NCI-H2227 (cell line): Measurements from ENCODE around the gene POP4.

Source experiments
- DNase-seq: peaks from one replicate; lab custom pipeline; 2025; ENCODE audit not compliant: unreplicated experiment; lab: John Stamatoyannopoulos, UW

POP4 gene

DNA sequence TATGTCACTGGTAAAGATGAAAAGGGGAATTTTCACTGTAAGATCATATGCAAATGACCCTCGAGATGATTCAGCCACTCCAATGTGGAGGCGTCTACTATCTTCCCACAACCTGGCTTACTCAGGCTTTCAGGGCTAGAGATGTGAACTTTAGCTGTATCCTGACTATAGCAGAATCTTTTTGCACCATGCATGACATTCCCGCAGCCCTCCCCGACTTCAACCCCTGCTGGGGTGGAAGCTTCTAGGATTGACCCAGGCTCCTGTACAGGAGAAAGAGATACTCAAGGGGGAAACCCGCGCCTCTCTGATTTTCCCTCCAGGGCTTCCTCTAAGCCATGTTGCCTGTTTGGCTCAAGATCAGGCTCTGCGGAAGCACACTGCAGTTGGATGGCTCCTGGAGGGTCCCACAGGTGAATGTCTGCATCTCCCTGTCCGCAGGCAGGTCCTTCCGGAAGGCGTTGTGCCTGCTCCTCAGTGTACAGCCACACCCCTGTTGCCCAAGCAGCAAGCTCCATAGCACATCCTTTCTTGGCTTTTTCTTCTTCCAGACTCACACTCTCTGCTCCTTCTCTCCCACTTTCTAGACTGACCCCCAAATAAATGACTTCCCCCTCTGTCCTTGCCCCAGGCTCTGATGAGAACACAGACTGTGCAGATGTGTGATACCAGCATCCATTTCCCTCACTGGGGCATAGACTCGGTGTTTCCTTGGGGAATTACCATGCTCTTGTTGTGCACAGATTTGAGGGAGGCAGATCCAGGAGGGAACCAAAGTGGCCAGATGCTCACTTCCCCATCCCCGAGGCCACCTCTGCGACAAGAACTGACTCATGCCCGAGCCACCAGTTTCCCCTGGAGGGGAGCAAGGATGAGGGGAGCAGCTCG, 29.1 kb upstream of the POP4 start:
- DNase-seq, result no peak

DNA sequence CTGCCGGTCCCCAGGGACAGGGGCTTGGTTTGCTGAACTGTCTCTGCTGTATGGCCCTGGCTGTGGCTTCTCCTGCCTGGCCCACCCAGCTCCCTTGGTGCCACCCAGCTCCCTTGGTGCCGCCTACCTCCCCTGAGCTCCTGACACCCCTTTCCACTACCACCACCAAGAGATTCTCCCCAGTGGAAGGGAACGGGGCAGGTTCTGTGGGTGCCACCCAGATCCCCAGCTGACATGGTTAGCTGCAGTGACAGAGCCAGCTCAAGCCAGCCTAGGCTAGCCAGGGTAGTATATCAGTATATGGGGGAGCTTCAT, 28.5 kb upstream of the POP4 start:
- no peak for DNase-seq

DNA sequence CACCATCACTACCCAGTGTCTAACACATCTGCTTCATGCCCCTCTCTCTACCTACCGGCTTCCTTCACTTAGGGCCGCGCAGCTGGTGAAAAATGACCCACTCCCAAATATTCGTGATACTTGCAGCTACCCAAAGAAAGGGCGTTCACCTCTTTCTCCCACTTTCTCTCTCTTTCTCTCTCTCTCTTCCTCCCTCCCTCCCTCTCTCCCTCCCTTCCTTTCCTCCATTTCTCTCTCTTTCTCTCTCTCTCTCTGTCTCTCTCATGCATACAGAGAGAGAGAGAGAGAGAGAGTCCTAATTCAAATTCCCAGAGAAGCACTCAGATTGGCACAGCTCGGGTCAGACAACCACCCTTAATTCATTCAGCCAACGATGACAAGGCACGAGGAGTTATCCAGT, 27.7 kb upstream of the POP4 start:
- DNase-seq, result no peak

DNA sequence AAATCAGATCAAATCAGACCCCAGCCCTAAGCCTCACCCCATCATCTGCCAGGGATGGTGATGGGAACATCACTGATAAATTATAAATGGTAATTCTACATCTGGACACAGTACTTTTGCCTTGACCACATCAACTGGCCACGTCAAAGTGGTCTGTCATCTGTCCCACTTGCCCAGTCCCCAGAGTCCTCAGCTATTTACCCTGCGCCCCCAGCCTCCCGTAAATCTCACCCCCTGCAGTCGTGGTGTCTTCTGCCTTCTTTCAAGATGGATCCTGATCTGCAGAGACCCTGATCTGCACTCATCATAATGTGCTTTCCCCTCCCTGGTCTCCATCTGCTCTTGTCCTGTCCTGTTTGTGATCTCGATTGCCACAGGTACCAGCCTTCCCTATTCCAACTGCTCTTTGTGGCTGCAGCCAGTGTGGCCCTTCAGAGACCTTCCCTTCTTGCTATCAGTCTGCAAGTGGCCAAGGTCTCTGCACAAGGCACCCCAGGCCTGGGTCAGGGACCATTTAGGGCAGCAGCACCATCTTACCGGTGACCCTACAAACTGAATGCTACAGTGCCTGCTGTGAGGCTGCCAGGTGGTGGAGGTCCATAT, 26.7 kb upstream of the POP4 start:
- no peak for DNase-seq

DNA sequence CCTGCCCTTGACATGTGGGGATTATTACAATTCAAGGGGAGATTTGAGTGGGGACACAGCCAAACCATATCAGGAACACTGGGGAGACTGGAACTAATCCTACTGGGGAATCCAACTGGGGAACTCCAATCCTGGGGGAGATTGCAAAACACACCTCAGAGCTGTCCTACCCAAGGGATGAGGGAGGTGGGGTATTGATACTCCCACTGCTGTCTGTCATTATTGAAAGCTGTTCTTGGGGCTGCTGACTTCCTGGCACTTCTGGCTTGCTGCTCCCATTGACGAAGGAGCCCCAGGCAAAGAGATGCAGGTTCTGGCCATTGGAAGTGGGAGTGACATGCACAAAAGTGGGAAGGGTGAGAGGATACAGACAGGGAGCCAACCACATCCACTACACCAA, 24.7 kb upstream of the POP4 start:
- no peak for DNase-seq

DNA sequence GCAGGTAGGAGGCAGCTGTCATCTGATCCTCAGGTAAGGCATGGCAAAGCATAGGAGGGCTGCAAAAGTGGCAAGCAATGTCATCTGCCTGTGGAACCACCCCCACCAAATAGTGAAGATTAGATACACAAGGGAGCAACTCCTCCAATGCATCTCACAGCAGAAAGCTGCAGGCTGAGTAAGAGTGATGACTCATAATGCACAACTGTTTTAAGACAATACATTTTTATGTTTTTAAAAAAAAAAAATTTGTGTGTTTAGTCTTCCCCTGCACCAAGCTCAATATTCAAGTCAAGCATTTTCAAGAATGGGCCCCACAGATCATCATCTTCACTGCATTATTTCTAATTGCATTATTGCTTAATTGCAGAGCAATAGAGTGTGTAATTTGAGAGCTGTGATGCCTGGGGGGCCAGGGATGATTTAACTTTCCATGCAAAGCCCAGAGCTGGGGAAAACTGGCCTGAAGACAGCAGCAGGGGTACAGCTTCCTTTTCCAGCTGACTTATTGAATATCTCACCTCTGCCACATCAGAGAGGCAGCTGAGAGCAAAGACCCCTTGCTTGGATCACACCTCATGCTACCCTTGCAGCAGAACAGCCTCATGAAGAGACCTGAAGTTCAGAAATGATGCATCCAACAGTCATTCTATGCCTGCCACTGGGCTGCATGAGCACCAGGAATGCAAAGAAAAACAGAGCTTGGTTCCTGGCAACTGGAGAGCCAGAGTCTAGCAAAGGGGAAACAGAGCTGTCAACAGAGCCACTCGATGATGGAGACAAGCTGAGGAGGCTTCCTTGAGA, 22.7 kb upstream of the POP4 start:
- DNase-seq, result no peak

DNA sequence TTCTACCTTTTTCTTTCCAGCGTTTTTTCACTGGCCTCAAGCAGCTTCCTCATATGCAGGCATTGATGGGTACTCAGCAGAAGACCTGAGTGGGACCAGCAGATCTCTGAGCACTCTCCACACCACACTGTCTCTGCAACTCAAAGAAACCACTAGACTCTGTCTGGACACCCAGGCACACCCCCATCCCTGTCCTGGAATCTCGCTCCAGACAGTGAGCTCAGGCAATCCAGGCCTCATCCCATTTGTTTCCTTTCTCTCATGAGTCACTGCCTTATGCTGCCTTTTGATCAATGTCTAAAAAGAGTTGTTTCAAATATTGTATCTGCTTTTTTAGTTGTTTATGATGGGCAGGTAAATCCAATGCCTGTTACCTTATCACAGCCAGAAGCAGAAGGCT, 19.7 kb upstream of the POP4 start:
- no peak for DNase-seq

DNA sequence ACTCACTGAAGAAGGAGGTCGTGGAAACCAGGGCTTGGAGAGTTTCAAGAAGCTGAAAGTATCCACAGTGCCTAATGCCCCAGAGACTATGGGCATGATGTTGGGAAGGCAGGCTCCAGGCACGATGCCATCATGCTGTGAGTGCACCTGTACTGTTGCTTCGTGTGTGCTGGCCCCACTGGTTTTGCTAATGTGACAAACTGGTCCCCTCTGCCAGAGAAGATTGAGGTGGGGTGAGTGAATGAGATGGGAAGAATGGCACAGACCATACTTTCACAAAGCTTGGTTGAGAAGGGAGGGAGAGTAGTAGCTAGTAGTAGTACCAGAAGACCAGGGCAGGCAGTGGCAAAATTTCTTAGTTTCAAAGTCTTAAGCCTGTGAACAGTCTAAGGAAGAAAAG, 19.0 kb upstream of the POP4 start:
- DNase-seq, result no peak

DNA sequence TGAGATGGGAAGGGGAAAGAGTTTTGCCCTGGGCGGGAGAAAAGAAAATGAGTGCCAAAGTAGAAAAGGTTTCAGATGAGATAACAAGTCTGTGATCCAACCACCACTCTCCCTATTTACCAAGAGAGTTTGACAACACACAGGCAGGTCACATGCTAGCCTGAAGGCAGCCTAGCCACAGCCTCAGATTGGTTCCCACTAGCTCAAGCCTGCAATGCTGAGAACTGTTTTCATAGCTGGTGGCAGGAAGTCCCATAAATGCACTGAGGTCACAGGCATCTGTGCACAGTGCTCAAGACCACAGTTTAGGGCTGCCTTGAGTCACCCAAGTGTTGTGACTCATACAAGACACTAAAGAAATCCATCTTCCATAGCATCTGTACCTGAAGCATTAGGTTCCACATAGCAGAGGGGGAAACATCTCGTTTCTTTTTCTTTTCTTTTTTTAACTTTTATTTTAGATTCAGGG, 18.5 kb upstream of the POP4 start:
- no peak for DNase-seq

DNA sequence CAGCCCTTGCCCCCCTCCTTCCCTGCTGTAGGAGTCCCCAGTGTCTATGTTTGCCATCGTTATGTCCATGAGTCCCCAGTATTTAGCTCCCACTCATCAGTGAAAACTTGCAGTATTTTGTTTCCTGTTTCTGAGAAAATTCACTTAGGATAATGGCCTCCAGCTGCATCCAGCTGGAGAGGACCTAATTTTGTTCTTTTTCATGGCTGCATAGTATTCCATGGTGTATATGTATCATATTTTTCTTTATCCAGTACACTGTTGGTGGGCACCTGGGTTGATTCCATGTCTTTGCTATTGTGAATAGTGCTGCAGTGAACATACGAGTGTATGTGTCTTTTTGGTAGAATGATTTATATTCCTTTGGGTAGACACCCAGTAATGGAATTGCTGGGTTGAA, 18.0 kb upstream of the POP4 start:
- no peak for DNase-seq

DNA sequence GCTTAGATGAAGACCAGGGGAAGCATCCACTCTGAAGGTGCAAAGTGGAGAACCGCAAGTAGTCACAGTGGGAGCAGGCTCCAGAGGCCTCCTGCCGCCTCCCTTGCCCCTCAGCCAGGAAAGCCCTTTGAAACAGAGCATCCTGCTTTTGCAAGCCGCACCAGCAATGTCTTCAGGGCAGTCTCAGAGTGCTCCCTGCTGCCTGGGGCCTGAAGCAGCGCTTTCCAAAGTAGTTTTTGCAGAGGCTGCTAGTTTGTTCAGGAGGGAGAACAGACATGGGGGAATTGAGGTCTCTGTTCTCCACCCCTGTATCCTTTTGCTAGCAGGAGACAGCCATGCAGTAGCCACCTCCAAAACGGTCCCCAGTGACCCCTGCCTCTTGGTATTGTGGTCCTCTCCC, 15.8 kb upstream of the POP4 start:
- DNase-seq, result no peak

DNA sequence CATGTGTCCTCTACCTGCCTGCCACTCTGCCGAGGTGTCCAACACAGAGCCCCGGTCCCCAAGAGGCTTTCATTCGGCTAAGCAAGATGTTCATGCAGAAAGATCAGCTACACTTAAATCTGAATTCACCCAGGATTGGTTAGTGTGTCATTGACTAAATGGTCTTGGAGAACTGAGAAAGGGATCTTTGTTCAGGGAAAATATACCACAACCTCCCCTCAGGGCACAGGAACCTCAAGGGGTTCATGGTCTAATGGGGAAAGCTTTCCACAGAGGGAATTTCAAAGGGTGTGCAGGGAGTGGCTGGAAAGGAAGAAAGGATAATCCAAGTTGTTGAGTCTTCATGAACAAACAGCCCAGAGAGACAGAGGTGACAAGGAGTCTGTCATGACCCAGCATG, 14.4 kb upstream of the POP4 start:
- no peak for DNase-seq

DNA sequence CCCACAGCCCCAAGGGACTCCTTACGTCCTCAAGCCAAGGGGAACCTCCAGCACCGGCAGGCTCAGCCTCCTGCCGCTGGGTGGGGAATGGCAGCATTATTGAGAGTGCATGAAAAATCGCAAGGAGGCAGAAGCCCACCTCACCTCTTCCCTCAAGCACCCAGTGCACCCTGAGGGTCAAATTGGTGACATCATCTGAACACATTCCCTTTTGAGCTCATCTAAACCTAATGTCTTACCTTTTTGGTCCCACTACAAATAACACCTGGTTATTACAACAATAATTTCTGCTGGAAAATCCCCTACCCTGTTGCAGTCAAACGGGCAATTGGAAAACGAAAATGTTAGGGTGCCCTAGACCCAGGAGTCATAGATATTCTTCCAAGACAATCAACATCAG, 12.2 kb upstream of the POP4 start:
- DNase-seq, result no peak

DNA sequence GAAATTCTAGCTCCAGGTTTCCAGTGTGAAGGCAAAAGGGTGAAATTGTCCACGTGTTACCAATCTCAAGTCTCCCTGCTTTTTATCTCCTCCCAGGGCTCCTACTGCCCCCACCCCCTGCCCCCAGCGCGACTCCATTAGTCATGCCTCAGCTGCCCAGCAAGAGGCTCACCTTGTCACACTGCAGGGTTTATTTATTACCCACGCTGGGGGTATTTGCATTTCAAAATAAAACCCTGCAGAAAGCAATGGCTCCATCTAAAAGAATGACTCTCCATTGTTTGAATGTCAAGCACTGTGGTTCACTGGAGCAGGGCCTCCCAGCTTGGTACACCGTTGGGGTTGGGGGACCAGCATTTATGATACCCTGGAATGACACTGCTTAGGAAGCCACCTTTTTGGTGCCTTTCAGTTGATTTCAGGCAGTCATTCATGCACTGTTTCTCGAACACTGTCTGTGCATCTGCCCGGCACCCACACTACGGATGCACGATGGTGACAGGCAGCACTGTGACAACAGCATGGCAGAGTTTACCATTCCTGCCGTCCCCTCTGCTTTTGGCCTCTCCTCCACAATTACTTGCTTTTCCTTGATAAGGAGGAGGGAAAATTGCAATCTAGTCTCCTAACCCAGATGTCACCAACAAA, 9.9 kb upstream of the POP4 start:
- DNase-seq, result no peak

DNA sequence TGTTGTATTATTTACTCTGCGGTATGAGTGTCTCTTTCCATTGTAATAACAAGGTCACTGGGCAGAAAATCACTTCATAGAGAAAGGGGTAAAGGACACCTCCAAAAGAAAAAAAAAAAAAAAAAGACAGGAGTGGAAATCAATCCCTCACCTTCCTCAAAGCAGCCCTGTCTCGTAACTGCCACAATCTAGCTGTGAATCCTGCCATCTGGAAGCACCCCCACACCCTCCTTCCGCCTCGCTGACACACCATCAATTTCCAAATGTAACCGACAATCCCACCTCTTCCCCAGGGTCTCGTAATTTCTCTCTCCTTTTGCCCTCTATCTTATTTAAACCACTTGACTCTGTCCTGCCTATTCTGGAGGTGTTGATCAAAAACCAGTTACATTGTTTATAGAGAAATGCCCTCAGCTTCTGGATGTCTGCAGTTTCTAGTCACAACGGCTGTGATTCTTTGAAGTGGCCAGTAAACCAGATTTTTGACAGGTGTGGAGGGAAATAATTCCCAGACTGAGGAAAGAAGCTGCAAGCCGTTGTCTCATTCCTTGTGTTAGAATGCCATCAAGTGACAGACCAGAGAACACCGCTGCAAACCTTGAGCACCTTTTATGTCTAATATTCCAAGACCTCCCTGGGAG, 9.1 kb upstream of the POP4 start:
- DNase-seq, result peak; percentile 94

DNA sequence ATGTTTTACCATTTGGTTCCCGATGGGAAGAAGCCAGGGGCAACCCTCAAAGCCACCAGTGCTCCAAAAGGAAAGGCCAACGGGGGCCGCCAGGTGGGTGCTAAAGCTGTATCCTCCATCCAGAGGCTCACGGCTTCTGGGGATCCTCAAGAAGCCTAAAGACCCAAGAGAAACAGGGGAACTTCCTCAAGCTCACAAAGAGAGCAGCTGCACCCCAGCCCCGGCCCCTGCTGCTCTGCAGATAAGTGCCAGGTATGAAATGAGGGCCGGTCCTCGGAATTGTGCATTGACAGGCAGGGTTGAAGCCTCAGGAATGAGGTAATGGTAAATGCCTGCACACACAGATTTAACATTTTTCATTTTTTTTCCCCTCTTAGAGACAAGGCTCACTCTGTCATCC, 8.0 kb upstream of the POP4 start:
- DNase-seq, result no peak

DNA sequence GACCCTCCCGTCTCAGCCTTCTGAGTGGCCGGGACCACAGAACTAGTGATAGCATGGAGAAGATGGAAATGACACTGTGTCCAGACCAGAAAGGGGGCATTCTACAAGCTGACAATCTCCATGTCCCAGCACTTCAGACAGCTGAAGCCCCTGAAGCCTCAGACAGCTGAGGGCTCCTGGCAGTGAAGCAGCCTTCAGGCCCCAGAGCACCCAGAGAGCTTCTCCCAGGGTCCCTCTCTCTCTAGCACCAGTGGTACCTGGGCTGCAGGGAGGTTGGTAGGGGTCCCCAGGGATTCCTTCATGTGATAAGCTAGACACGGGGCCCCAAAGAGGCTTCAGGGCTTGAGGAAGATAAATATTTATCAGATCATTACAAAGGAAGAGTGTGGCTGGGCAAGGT, 7.6 kb upstream of the POP4 start:
- DNase-seq, result no peak

DNA sequence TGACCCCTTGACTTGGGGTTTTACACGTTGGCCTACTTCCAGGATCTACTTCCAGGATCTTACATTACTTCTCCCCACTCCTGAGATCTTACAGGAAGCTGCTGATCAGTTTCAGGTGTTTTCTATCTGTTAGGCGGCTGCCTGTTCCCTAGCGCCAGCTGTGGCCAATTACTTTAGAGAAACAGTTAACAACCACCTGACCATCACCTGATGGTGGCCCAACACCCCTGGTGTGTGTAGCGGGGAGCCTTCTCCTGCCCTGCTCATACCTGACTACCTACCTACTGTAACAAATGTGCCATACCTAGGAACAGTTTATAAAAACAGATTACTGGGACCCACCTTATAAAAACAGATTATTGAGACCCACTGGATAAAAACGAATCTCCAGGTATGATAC, 2.8 kb upstream of the POP4 start:
- DNase-seq, result no peak

DNA sequence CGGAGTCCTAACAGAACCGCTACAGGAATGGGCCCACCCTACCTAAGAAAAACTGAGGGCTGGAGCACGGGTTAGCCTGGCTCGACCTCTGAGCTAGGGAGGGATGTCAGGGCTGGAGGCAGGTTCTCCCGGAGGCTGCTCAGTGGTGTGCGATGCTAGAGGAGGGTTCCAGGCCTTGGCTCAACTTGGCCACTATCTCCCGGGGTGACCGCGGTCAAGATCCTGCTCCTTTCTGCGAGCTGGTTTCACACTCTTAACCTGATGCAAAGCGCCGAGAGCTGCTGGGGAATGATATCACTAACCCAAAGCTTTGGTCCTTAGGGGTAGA, 301 bp downstream of the POP4 start:
- DNase-seq, result peak; percentile 88

DNA sequence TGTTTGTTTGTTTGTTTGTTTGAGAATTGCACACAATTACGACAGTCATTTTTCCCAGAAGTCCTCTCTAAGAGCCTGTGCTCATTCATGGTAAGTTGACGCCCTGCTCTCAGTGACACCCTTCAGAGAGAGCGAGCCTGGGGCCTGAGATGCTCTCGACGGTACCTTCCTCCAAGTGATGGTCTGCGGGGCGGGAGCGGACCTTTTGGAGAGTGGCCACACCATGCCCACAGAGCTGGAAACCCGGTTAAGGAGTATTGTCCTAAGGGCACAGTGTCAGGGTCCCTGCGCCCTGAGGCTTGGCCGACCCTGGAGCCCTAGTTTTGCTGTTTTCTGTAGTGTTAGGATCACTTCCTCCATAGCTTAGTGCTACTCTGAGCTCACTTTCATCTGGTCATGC, 3.6 kb downstream of the POP4 start:
- no peak for DNase-seq

DNA sequence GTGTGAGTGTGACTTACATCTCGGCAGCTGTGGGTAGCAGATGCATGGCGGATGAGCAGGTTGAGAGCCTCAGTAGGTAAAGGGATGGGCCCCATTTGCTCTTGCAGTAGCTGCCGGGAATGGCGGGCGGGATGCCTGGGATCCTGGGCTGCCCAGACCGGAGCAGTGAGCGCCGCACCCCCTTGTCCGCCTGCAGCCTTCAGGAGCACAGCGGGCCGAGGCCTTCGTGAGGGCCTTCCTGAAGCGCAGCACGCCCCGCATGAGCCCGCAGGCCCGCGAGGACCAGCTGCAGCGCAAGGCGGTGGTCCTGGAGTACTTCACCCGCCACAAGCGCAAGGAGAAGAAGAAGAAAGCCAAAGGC, 4.1 kb downstream of the POP4 start:
- no peak for DNase-seq
